SK-N-SH treated with all-trans-retinoic acid at 6 μM for 48 hours (cell line): ENCODE data around the gene SYNGR1.

Experiments used
- ATAC-seq: fragments of 200-7000 bp; cut with Tn5 transposase; 3 replicates; pipeline ENCODE4 v1.9.1; 2020; ENCODE audit warnings: mild to moderate bottlenecking, moderate library complexity
- ARNTL ChIP-seq: fragments of 450-650 bp; formaldehyde crosslinking; IDR thresholded peaks from 2 replicates; pipeline ENCODE4 v1.5.0; 2020; ENCODE audit warnings: low read depth, mild to moderate bottlenecking, moderate library complexity, borderline replicate concordance
- CSDC2 ChIP-seq: fragments of 250-450 bp; sonication (Bioruptor Pico); IDR thresholded peaks from 2 replicates; pipeline ENCODE4 v1.5.0; 2020; ENCODE audit warnings: mild to moderate bottlenecking, moderate library complexity
- GLIS3 ChIP-seq: fragments of 250-450 bp; sonication (Bioruptor Pico); IDR thresholded peaks from 2 replicates; pipeline ENCODE4 v1.5.0; 2020; ENCODE audit warnings: mild to moderate bottlenecking, moderate library complexity
- ISL1 ChIP-seq: fragments of 250-450 bp; sonication (Bioruptor Pico); IDR thresholded peaks from 2 replicates; pipeline ENCODE4 v2.1.2; 2022; ENCODE audit warnings: mild to moderate bottlenecking, moderate library complexity
- OSR1 ChIP-seq: fragments of 250-450 bp; sonication (Bioruptor Pico); IDR thresholded peaks from 2 replicates; pipeline ENCODE4 v1.8.0; 2022; ENCODE audit warnings: moderate library complexity, mild to moderate bottlenecking, inconsistent platforms
- PPARA ChIP-seq: fragments of 250-450 bp; sonication (Bioruptor Pico); IDR thresholded peaks from 2 replicates; pipeline ENCODE4 v1.5.0; 2020; ENCODE audit warnings: mild to moderate bottlenecking, borderline replicate concordance
- SNAI2 ChIP-seq: fragments of 250-450 bp; sonication (Bioruptor Pico); IDR thresholded peaks from 2 replicates; pipeline ENCODE4 v1.5.0; 2020; ENCODE audit warnings: mild to moderate bottlenecking, moderate library complexity
- TCF4 ChIP-seq: fragments of 250-450 bp; sonication (Bioruptor Pico); IDR thresholded peaks from 2 replicates; pipeline ENCODE4 v1.8.0; 2021; ENCODE audit warnings: mild to moderate bottlenecking, moderate library complexity, borderline replicate concordance
- TOX ChIP-seq: fragments of 250-450 bp; sonication (Bioruptor Pico); IDR thresholded peaks from 2 replicates; pipeline ENCODE4 v1.8.0; 2021; ENCODE audit warnings: mild to moderate bottlenecking, moderate library complexity, borderline replicate concordance
- ZC3H10 ChIP-seq: fragments of 250-450 bp; sonication (Bioruptor Pico); IDR thresholded peaks from 2 replicates; pipeline ENCODE4 v1.5.1; 2021; ENCODE audit warnings: mild to moderate bottlenecking, moderate library complexity
- ZFP3 ChIP-seq: fragments of 250-450 bp; sonication (Bioruptor Pico); IDR thresholded peaks from 2 replicates; pipeline ENCODE4 v1.5.0; 2020; ENCODE audit warnings: mild to moderate bottlenecking, moderate library complexity
- ZFP30 ChIP-seq: fragments of 450-650 bp; formaldehyde crosslinking; IDR thresholded peaks from 2 replicates; pipeline ENCODE4 v1.5.0; 2022; ENCODE audit warnings: mild to moderate bottlenecking, moderate library complexity
- ZNF565 ChIP-seq: fragments of 450-650 bp; formaldehyde crosslinking; conservative IDR thresholded peaks from 2 replicates; pipeline ENCODE4 v1.5.0; 2020; ENCODE audit warnings: low read depth, mild to moderate bottlenecking, moderate library complexity
- ZNF70 ChIP-seq: fragments of 450-650 bp; formaldehyde crosslinking; IDR thresholded peaks from 2 replicates; pipeline ENCODE4 v1.5.0; 2020; ENCODE audit warnings: mild to moderate bottlenecking, moderate library complexity
- ZNF8 ChIP-seq: fragments of 450-650 bp; formaldehyde crosslinking; IDR thresholded peaks from 2 replicates; pipeline ENCODE4 v1.5.0; 2020; ENCODE audit warnings: mild to moderate bottlenecking, moderate library complexity
- TF ChIP-seq, protein P1 (sequence below): fragments of 250-450 bp; sonication (Bioruptor Pico); IDR thresholded peaks from 2 replicates; pipeline ENCODE4 v1.5.1; 2020; ENCODE audit warnings: low read depth, mild to moderate bottlenecking, moderate library complexity
- TF ChIP-seq, protein P2 (sequence below): fragments of 250-450 bp; sonication (Bioruptor Pico); IDR thresholded peaks from 2 replicates; pipeline ENCODE4 v1.5.1; 2021; ENCODE audit warnings: mild to moderate bottlenecking, moderate library complexity
- TF ChIP-seq, protein P3 (sequence below): fragments of 250-450 bp; sonication (Bioruptor Pico); IDR thresholded peaks from 2 replicates; pipeline ENCODE4 v1.8.0; 2020; ENCODE audit warnings: mild to moderate bottlenecking, moderate library complexity, borderline replicate concordance
- TF ChIP-seq, protein P4 (sequence below): fragments of 250-450 bp; sonication (Bioruptor Pico); IDR thresholded peaks from 2 replicates; pipeline ENCODE4 v1.8.0; 2021; ENCODE audit warnings: low read depth, mild to moderate bottlenecking, moderate library complexity, borderline replicate concordance

Gene SYNGR1

DNA sequence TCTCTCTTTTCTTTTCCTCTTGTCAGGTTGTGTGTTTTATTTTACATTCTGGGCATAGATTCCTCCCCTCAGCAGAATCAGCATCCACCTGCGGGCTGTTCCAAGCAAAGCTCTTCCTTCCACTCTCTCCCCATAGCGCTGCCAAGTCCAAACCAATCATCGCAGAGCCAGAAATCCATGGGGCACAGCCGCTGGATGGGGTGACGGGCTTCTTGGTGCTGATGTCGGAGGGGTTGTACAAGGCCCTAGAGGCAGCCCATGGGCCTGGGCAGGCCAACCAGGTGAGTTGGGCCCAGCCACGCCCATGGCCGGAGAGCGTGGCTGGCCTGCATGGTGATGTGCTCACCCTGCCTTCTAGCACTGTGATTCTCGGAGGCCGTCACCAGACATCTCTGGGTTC is 71.9 kb downstream of the SYNGR1 start:
- no peak for ATAC-seq
- TF ChIP-seq ZC3H10 (CRISPR knock-in tag) (no peak), PPARA (CRISPR knock-in tag) (no peak), ZFP30 (CRISPR knock-in tag) (no peak), OSR1 (CRISPR knock-in tag) (no peak), TOX (CRISPR knock-in tag) (no peak), SNAI2 (CRISPR knock-in tag) (no peak), ARNTL (CRISPR knock-in tag) (no peak), ZFP3 (CRISPR knock-in tag) (no peak)
- TF ChIP-seq, protein P1, sequence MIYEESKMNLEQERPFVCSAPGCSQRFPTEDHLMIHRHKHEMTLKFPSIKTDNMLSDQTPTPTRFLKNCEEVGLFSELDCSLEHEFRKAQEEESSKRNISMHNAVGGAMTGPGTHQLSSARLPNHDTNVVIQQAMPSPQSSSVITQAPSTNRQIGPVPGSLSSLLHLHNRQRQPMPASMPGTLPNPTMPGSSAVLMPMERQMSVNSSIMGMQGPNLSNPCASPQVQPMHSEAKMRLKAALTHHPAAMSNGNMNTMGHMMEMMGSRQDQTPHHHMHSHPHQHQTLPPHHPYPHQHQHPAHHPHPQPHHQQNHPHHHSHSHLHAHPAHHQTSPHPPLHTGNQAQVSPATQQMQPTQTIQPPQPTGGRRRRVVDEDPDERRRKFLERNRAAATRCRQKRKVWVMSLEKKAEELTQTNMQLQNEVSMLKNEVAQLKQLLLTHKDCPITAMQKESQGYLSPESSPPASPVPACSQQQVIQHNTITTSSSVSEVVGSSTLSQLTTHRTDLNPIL (CRISPR knock-in tag) = no peak
- TF ChIP-seq, protein P2, sequence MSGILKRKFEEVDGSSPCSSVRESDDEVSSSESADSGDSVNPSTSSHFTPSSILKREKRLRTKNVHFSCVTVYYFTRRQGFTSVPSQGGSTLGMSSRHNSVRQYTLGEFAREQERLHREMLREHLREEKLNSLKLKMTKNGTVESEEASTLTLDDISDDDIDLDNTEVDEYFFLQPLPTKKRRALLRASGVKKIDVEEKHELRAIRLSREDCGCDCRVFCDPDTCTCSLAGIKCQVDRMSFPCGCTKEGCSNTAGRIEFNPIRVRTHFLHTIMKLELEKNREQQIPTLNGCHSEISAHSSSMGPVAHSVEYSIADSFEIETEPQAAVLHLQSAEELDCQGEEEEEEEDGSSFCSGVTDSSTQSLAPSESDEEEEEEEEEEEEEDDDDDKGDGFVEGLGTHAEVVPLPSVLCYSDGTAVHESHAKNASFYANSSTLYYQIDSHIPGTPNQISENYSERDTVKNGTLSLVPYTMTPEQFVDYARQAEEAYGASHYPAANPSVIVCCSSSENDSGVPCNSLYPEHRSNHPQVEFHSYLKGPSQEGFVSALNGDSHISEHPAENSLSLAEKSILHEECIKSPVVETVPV (CRISPR knock-in tag) = no peak
- TF ChIP-seq, all 23 proteins: peak for 0

DNA sequence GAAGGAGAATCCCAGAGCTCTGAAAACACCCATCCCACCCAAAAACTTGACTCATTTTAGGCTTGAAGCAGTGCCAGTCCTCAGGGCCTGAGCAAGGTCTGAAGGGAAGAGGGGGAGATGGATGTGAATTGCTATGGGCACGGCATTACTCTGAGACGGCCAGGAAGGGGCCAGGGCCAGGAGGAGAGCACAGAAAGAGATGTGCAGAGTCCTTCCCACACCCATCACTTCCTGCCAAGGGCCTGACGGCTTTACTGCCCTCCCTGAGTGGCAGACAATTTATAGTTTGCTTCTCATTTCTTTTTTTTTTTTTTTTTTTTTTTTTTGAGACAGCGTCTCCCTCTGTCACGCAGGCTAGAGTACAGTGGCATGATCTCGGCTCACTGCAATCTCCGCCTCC is 72.3 kb downstream of the SYNGR1 start:
- TF ChIP-seq PPARA (CRISPR knock-in tag) (no peak), ZFP3 (CRISPR knock-in tag) (no peak), CSDC2 (no peak), ZNF70 (CRISPR knock-in tag) (no peak), ISL1 (CRISPR knock-in tag) (no peak), SNAI2 (CRISPR knock-in tag) (no peak)
- TF ChIP-seq, protein P2 (CRISPR knock-in tag) = no peak
- TF ChIP-seq, protein P3, sequence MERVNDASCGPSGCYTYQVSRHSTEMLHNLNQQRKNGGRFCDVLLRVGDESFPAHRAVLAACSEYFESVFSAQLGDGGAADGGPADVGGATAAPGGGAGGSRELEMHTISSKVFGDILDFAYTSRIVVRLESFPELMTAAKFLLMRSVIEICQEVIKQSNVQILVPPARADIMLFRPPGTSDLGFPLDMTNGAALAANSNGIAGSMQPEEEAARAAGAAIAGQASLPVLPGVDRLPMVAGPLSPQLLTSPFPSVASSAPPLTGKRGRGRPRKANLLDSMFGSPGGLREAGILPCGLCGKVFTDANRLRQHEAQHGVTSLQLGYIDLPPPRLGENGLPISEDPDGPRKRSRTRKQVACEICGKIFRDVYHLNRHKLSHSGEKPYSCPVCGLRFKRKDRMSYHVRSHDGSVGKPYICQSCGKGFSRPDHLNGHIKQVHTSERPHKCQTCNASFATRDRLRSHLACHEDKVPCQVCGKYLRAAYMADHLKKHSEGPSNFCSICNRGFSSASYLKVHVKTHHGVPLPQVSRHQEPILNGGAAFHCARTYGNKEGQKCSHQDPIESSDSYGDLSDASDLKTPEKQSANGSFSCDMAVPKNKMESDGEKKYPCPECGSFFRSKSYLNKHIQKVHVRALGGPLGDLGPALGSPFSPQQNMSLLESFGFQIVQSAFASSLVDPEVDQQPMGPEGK = no peak
- ATAC-seq = no peak

DNA sequence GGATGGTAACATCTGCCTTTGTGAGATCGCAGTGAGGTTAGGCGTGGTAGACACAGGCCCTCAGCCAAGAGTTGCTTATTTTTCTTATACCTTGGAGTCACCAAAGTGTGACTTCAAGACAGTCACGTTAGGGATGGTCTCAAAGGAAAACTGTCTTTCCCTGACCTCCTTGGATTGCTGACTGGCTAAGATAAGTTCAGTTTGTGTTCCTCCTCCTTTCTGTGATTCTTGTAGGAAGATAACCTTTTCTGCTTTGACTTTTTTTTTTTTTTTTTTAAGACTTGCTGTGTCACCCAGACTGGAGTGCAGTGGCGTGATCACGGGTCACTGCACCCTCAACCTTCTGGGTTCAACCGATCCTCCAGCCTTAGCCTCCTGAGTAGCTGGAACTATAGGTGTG is 72.9 kb downstream of the SYNGR1 start:
- TF ChIP-seq ZFP3 (CRISPR knock-in tag) = no peak
- TF ChIP-seq ZNF70 (CRISPR knock-in tag) = no peak
- no peak for TF ChIP-seq ZNF8
- no peak for TF ChIP-seq GLIS3 (CRISPR knock-in tag)
- TF ChIP-seq ZC3H10 (CRISPR knock-in tag) = no peak
- TF ChIP-seq PPARA (CRISPR knock-in tag) = no peak
- TF ChIP-seq ZFP30 (CRISPR knock-in tag) = no peak
- no peak for TF ChIP-seq CSDC2
- TF ChIP-seq, protein P2 (CRISPR knock-in tag) = no peak
- TF ChIP-seq, protein P4, sequence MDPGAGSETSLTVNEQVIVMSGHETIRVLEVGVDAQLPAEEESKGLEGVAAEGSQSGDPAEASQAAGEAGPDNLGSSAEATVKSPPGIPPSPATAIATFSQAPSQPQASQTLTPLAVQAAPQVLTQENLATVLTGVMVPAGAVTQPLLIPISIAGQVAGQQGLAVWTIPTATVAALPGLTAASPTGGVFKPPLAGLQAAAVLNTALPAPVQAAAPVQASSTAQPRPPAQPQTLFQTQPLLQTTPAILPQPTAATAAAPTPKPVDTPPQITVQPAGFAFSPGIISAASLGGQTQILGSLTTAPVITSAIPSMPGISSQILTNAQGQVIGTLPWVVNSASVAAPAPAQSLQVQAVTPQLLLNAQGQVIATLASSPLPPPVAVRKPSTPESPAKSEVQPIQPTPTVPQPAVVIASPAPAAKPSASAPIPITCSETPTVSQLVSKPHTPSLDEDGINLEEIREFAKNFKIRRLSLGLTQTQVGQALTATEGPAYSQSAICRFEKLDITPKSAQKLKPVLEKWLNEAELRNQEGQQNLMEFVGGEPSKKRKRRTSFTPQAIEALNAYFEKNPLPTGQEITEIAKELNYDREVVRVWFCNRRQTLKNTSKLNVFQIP (CRISPR knock-in tag) = no peak
- no peak for TF ChIP-seq OSR1 (CRISPR knock-in tag)
- TF ChIP-seq TOX (CRISPR knock-in tag) = no peak
- no peak for TF ChIP-seq ZNF565 (CRISPR knock-in tag)
- ATAC-seq = no peak

DNA sequence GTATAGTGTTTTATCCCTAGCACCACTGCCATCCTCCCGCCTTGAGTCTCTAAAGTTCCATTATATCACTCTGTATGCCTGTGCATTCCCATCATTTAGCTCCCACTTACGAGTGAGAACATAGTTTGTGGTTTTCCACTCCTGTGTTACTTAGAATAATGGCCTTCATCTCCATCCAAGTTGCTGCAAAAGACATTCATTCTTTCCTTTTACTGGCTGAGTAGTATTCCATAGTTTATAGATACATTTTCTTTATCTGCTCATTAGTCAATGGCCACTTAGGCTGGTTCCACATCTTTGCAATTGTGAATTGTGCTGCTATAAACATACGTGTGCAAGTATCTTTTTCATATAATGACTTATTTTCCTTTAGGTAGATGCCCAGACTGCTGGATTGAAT is 74.2 kb downstream of the SYNGR1 start:
- no peak for ATAC-seq
- no peak for TF ChIP-seq ZNF8
- TF ChIP-seq TCF4 (CRISPR knock-in tag) = no peak
- no peak for TF ChIP-seq ZFP3 (CRISPR knock-in tag)
